Right lobe of liver (tissue), 4 donors: ENCODE measurements around the gene PIGS.

ENCODE experiments used
- CTCF ChIP-seq, 4 donors: fragments of 200-600 bp in 3 of 4; fragments of 450-650 bp in 1 of 4; IDR thresholded peaks; one replicate each; pipeline versions ENCODE4 v1.5.1 to v1.8.0; 2016 to 2022; ENCODE audit warnings: antibody characterized with exemption in 4 of 4, mild to moderate bottlenecking in 2 of 4
- POLR2A ChIP-seq: fragments of 450-650 bp; IDR thresholded peaks from one replicate; pipeline ENCODE4 v1.6.1; 2017; ENCODE audit warnings: antibody characterized with exemption, mild to moderate bottlenecking
- donor health status: DM: no; HTN: no; CAD: no.
- donor health status: DM: no; HTN: no; CAD: no.
- donor health status: DM: no; HTN: yes; CAD: no.

GRCh38 chr17:28582513-28582912 is 11.2 kb upstream of the PIGS start:
- TF ChIP-seq CTCF (IDR thresholded peaks at IDR 0.05): no peak
- no peak for TF ChIP-seq POLR2A
